ENCODE measurements around the gene MAP1A. TPM values are rescaled to one million over a fixed set of nuclear protein-coding genes. Genes with fewer than 3 reads are reported as not detected.

The MAP1A gene
- total RNA-seq (2022; extraction: Qiagen RNA extraction), result 0.45 to 0.63 TPM (median 0.50 TPM) in 5 replicates

GRCh38 chr15:43517354-43518196, at the start of gene MAP1A:
Gene MAP1A (plus strand): TSS chr15:43517608. CDS start chr15:43521474, 3,866 bp downstream.

DNA sequence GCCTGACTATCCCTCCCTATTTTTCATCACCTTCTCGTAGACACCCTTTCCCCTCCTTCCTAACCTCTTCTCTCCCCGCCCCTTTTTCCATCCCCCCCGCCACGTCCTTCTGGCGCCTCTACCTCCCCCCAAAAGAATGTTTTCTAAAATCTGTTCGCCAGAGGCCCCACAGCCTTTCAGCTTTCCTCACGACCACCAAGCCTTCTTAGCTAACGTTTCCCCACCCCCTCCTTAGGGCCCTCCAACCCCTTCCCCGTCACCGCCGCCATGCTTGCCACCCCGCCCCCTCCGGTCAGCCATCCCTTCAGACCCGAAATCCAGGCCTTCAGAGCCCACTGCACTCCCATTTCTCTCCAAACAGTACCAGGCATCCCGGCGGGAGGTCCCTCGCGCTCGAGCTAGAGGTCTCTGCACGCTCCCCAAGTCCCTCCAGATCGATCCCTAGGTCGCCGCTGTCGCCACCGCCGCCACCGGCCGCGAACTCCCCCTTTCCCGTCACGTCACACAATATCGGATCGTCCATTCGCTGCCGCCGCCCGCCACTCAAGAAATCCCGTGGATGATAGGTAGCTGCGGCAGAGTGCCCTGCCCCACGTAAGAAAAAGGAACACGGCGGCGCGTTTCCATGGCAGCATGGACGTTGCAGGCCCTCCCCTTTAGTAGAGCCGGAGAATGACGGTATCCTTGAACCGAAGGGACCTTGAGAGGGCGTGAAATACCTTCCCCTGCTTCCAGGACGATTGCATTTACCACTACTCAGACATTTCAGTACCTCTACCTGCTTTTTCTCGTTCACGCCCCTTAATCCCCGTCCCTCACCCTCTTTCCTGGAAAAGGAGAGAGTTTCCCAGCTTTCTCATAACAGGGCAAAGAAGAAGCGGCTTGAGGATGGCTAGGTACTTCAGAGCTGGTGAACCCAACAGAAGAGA, 24.5 kb upstream of the MAP1A start, which contains the start of gene TP53BP1:
Gene TP53BP1, minus strand, starts transcription at position 484 of the 929 bp plus-strand sequence. Its CDS starts 113 bp downstream, at position 371.

Other genes with a start within 250 kb of the MAP1A start
- gene TGM7, start 215.4 kb upstream of the MAP1A start, total RNA-seq (2022; extraction: Qiagen RNA extraction), result not detected in 5 replicates
- 5.8 to 8.0 TPM (median 6.6 TPM) in 5 replicates for gene LCMT2, start 187.0 kb upstream of the MAP1A start, total RNA-seq (2022; extraction: Qiagen RNA extraction)
- 6.9 to 9.7 TPM (median 8.7 TPM) in 5 replicates for gene ZSCAN29, start 146.6 kb upstream of the MAP1A start, total RNA-seq (2022; extraction: Qiagen RNA extraction)
- 4.2 to 5.7 TPM (median 5.2 TPM) in 5 replicates for gene TUBGCP4, start 146.5 kb upstream of the MAP1A start, total RNA-seq (2022; extraction: Qiagen RNA extraction)
- gene TP53BP1, start 24.5 kb upstream of the MAP1A start, total RNA-seq (2022; extraction: Qiagen RNA extraction), result 13.6 to 18.7 TPM (median 17.1 TPM) in 5 replicates
- gene PPIP5K1, start 72.6 kb downstream of the MAP1A start, total RNA-seq (2022; extraction: Qiagen RNA extraction), result 4.2 to 7.1 TPM (median 4.7 TPM) in 5 replicates
- gene CKMT1B, start 76.4 kb downstream of the MAP1A start, total RNA-seq (2022; extraction: Qiagen RNA extraction), result 2.7 to 4.4 TPM (median 3.4 TPM) in 5 replicates
- gene STRC, start 101.2 kb downstream of the MAP1A start, total RNA-seq (2022; extraction: Qiagen RNA extraction), result 0.02 to 0.13 TPM (median 0.07 TPM) in 5 replicates
- 0.24 to 1.2 TPM (median 0.95 TPM) in 5 replicates for gene CATSPER2, start 131.2 kb downstream of the MAP1A start, total RNA-seq (2022; extraction: Qiagen RNA extraction)
- gene CKMT1A, start 176.3 kb downstream of the MAP1A start, total RNA-seq (2022; extraction: Qiagen RNA extraction), result 2.6 to 3.5 TPM (median 3.3 TPM) in 5 replicates
- gene PDIA3, start 228.8 kb downstream of the MAP1A start, total RNA-seq (2022; extraction: Qiagen RNA extraction), result 254 to 351 TPM (median 338 TPM) in 5 replicates